Endothelial cell of umbilical vein (primary cell): ENCODE results near the gene PROCA1. TPM values are rescaled to one million over a fixed set of nuclear protein-coding genes. Genes with fewer than 3 reads are reported as not detected.

Experiments used
- BruUV-seq: library from RNA; stranded (reverse); fragments of 400-500 nt; replicated peaks from 2 replicates; lab custom pipeline; 2021; lab: Mats Ljungman, UMichigan
- CTCF ChIA-PET: fragments of 300-600, 350-600 bp; sonication (Branson Sonifier 250); formaldehyde crosslinking; loops from one replicate; lab custom pipeline; 2021; ENCODE audit warnings: antibody characterized with exemption, inconsistent platforms; lab: Charles Lee
- POLR2A ChIA-PET: fragments of 300-600, 350-600 bp; sonication (Branson Sonifier 250); formaldehyde crosslinking; loops from one replicate; lab custom pipeline; 2021; ENCODE audit warnings: antibody characterized with exemption, inconsistent platforms; lab: Charles Lee
- DNase-seq: peaks from one replicate; pipeline ENCODE4 v3.0.0-alpha.2; 2011; ENCODE audit warnings: low read depth, low spot score
- FAIRE-seq: peaks from 2 replicates; lab custom pipeline; 2011; peaks lifted over from hg19 to GRCh38; lab: Jason Lieb, UNC
- H2AFZ ChIP-seq: 2 replicates; pipeline ENCODE4 v1.6.0; 2012; ENCODE audit warnings: low read depth, low read length, control low read depth, inconsistent platforms
- H3K27ac ChIP-seq: 2 replicates; pipeline ENCODE4 v1.5.1; 2011; ENCODE audit warnings: low read depth, mild to moderate bottlenecking, control low read depth, low read length, moderate library complexity; ENCODE audit not compliant: insufficient read depth
- H3K27me3 ChIP-seq, 2 experiments: 2 replicates each; pipeline versions ENCODE4 v1.6.0 to v1.6.1; 2011; ENCODE audit warnings: low read length in 2 of 2, mixed read lengths in 1 of 2; ENCODE audit not compliant: control insufficient read depth in 2 of 2, insufficient read depth in 2 of 2
- H3K36me3 ChIP-seq, 2 experiments: 2 replicates in 1 of 2; 3 replicates in 1 of 2; pipeline ENCODE4 v1.5.1; 2011; ENCODE audit warnings: low read length in 2 of 2, mild to moderate bottlenecking in 1 of 2, moderate library complexity in 1 of 2; ENCODE audit not compliant: control insufficient read depth in 2 of 2, insufficient read depth in 2 of 2; ENCODE audit errors: extremely low read depth in 1 of 2
- H3K4me1 ChIP-seq: 3 replicates; pipeline ENCODE4 v1.5.1; 2011; ENCODE audit warnings: mild to moderate bottlenecking, low read length; ENCODE audit not compliant: control insufficient read depth, insufficient read depth; ENCODE audit errors: extremely low read depth
- H3K4me2 ChIP-seq: 2 replicates; pipeline ENCODE4 v1.6.1; 2011; ENCODE audit warnings: low read length, control low read depth, mixed read lengths; ENCODE audit not compliant: insufficient read depth
- H3K4me3 ChIP-seq, 3 experiments: fragments of 200-600 bp in 1 of 3; sonication (generic), shearing (Covaris generic) in 1 of 3; replicated peaks in 1 of 3; 2 replicates each; pipeline ENCODE4 v1.5.1; 2011 to 2016; ENCODE audit warnings: control low read depth in 3 of 3, low read length in 3 of 3, mild to moderate bottlenecking in 2 of 3, inconsistent platforms in 1 of 3, low read depth in 1 of 3, moderate library complexity in 1 of 3; ENCODE audit not compliant: insufficient read depth in 1 of 3
- H3K79me2 ChIP-seq: 2 replicates; pipeline ENCODE4 v1.6.0; 2012; ENCODE audit warnings: low read length, inconsistent platforms; ENCODE audit not compliant: control insufficient read depth, insufficient read depth
- H3K9ac ChIP-seq: replicated peaks from 2 replicates; pipeline ENCODE3; 2011; ENCODE audit warnings: low read length, control low read depth; ENCODE audit not compliant: insufficient read depth; ENCODE audit errors: extremely low read depth
- H3K9me1 ChIP-seq: replicated peaks from 3 replicates; pipeline ENCODE4 v1.6.0; 2011; ENCODE audit warnings: mild to moderate bottlenecking, low read length; ENCODE audit not compliant: control insufficient read depth, insufficient read depth; ENCODE audit errors: extremely low read depth
- H3K9me3 ChIP-seq: replicated peaks from 2 replicates; pipeline ENCODE4 v1.5.1; 2012; ENCODE audit warnings: low read length, inconsistent platforms; ENCODE audit not compliant: control insufficient read depth, insufficient read depth
- H4K20me1 ChIP-seq: replicated peaks from 2 replicates; pipeline ENCODE3; 2011; ENCODE audit warnings: mild to moderate bottlenecking, low read length; ENCODE audit not compliant: control insufficient read depth, insufficient read depth; ENCODE audit errors: extremely low read depth
- EZH2 ChIP-seq: IDR thresholded peaks from 2 replicates; pipeline ENCODE4 v1.6.1; 2012; ENCODE audit warnings: borderline replicate concordance, low read depth, mild to moderate bottlenecking, moderate library complexity, low read length, inconsistent platforms; ENCODE audit not compliant: severe bottlenecking
- FOS ChIP-seq: IDR thresholded peaks from 2 replicates; pipeline ENCODE4 v1.6.1; 2011; ENCODE audit warnings: mild to moderate bottlenecking, low read length, moderate library complexity, borderline replicate concordance; ENCODE audit not compliant: insufficient read depth
- GATA2 ChIP-seq: IDR thresholded peaks from 2 replicates; pipeline ENCODE4 v1.7.0; 2011; ENCODE audit warnings: low read depth, mild to moderate bottlenecking, moderate library complexity, mixed read lengths, low read length; ENCODE audit not compliant: insufficient read length, insufficient read depth
- JUN ChIP-seq: IDR thresholded peaks from 2 replicates; pipeline ENCODE4 v1.6.1; 2011; ENCODE audit warnings: borderline replicate concordance, low read depth; ENCODE audit not compliant: insufficient read length, insufficient read depth
- MYC ChIP-seq: IDR thresholded peaks from one replicate; pipeline ENCODE4 v1.6.1; 2011; ENCODE audit warnings: mild to moderate bottlenecking, low read depth, low read length
- POLR2A ChIP-seq: IDR thresholded peaks from 2 replicates; pipeline ENCODE4 v1.6.1; 2012; ENCODE audit warnings: low read depth, mild to moderate bottlenecking, control low read depth, low read length
- POLR2AphosphoS5 ChIP-seq: IDR thresholded peaks from 2 replicates; pipeline ENCODE4 v1.6.1; 2012; ENCODE audit warnings: low read depth, mild to moderate bottlenecking, control low read depth, low read length, moderate library complexity; ENCODE audit not compliant: insufficient read depth
- dilution Hi-C: fragments of 300-500 bp; cut with MboI; formaldehyde crosslinking; loops from one replicate; pipeline ENCODE4 v1.15.0; 2019; ENCODE audit warnings: low sequenced_read_pairs; ENCODE audit not compliant: extremely low pct_ligation_motif_present
- intact Hi-C: fragments of 100-400 bp; cut with micrococcal nuclease; formaldehyde crosslinking; loops from one replicate; pipeline ENCODE4 v1.10.0; 2022
- polyA plus RNA-seq, 4 experiments: library from polyadenylated mRNA; depleted of rRNA in 3 of 4; stranded (reverse) in 3 of 4; unstranded in 1 of 4; fragments of >200 nt; gene quantifications; 2 replicates each; pipeline versions ENCODE4 v1.2.1 to v1.2.3, GENCODE V29; 2011 to 2012; ENCODE audit warnings: missing spikeins in 1 of 4
- total RNA-seq: library from RNA; stranded (reverse); gene quantifications from 2 replicates; pipeline ENCODE4 v1.2.3, GENCODE V29; 2021
- TF ChIP-seq, protein P1 (sequence below), 2 donors: IDR thresholded peaks; 1 replicate in 1 of 2; 2 replicates in 1 of 2; pipeline ENCODE4 v1.5.1; 2011; ENCODE audit warnings: low read length in 2 of 2, mild to moderate bottlenecking in 2 of 2, moderate library complexity in 2 of 2, control low read depth in 1 of 2, inconsistent platforms in 1 of 2, low read depth in 1 of 2; ENCODE audit not compliant: insufficient read depth in 1 of 2; ENCODE audit errors: extremely low read depth in 1 of 2
- TF ChIP-seq, protein P2 (sequence below): IDR thresholded peaks from 2 replicates; pipeline ENCODE4 v1.6.1; 2011; ENCODE audit not compliant: insufficient read depth, insufficient read length

PROCA1 gene
- total and polyA plus RNA-seq, 2 donors (not counting 3 experiments of a cell fraction or from before 2014, with no cell fraction given), result 2.0 to 2.1 TPM

DNA sequence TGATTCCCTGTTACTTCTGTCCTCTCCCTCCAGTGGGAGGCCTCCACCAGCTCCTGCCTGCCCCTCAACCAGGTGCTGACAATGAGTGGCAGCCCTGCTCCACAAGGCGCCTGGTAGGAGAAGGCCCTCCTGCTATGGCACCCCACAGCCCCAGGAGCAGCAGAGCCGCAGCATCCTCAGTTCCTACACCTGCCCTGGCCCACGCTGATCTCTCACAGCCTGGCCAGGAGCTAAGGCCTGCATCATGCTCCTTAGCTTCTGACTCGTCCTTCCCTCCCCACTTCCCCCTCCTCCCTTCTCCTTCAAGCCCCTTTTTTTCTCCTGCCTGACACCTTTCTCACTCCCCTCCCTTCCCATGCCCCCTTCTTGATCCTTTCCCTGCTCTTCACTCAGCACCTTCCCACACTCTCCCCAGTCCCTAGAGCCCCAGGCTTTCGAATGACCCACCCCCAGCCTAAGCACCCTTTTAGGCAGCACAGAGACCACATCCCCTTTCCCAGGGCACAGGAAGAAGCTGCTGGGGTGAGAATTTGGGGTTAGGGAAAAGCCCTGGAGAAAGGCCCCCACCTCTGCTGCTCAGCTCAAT is 6.5 kb downstream of the PROCA1 start:
- CTCF ChIA-PET, result interaction anchor here (1.9 kb wide), 1 partner anchor 58 kb away, joined by 6 read pairs; no protein-coding TSS in a partner anchor
- DNase-seq, result no peak

More for the DNA sequence above, 6.5 kb downstream of the PROCA1 start:
- Histone ChIP-seq H3K4me3 (no peak overlapping the region), H3K27ac (no peak overlapping the region), H3K4me2 (no peak overlapping the region), H3K9me3 (no peaks in the 10 kb centered on the region), H3K27me3 (no peaks in the 10 kb centered on the region), H2AFZ (no peak overlapping the region), H3K4me1 (no peaks in the 10 kb centered on the region), H3K9ac (no peak overlapping the region), H3K9me1 (no peaks in the 10 kb centered on the region), H3K79me2 (no peaks in the 10 kb centered on the region), H3K36me3 (peaks cover 13 to 41% of the 10 kb centered on the region in 2 experiments), H4K20me1 (no peaks in the 10 kb centered on the region)
- no peak for FAIRE-seq
- intact Hi-C loops (no loop called here), dilution Hi-C loops (no loop called here)
- POLR2A ChIA-PET, result no interaction called here
- no peak for TF ChIP-seq POLR2AphosphoS5
- no peak for TF ChIP-seq EZH2
- TF ChIP-seq POLR2A, result no peak
- TF ChIP-seq MYC, result no peak
- TF ChIP-seq JUN, result no peak
- TF ChIP-seq, protein P1, sequence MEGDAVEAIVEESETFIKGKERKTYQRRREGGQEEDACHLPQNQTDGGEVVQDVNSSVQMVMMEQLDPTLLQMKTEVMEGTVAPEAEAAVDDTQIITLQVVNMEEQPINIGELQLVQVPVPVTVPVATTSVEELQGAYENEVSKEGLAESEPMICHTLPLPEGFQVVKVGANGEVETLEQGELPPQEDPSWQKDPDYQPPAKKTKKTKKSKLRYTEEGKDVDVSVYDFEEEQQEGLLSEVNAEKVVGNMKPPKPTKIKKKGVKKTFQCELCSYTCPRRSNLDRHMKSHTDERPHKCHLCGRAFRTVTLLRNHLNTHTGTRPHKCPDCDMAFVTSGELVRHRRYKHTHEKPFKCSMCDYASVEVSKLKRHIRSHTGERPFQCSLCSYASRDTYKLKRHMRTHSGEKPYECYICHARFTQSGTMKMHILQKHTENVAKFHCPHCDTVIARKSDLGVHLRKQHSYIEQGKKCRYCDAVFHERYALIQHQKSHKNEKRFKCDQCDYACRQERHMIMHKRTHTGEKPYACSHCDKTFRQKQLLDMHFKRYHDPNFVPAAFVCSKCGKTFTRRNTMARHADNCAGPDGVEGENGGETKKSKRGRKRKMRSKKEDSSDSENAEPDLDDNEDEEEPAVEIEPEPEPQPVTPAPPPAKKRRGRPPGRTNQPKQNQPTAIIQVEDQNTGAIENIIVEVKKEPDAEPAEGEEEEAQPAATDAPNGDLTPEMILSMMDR (IDR thresholded peaks at IDR 0.05; ENCODE audit: extremely low read depth in 1 of 2, insufficient read depth in 1 of 2, low read depth in 1 of 2, low read length in 2 of 2), result no peak
- no peak for TF ChIP-seq GATA2
- TF ChIP-seq, protein P2, sequence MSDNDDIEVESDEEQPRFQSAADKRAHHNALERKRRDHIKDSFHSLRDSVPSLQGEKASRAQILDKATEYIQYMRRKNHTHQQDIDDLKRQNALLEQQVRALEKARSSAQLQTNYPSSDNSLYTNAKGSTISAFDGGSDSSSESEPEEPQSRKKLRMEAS, result no peak
- TF ChIP-seq FOS, result no peak
- no TSS peak for BruUV-seq
